Activated naive CD4-positive, alpha-beta T cell treated with Interleukin-2 at 50 U/mL for 16 hours (primary cell): ENCODE results near the gene FAM171A2.
"Not testable (repeated sequence)": the region's sequence is repeated elsewhere in the genome, so short reads cannot be mapped to it uniquely, and the experiment has no call there.

Experiments used
- DNase-seq: peaks from one replicate; pipeline ENCODE4 v3.0.0-alpha.2; 2020

FAM171A2 gene

GRCh38 chr17:44343510-44344209 is 20.0 kb downstream of the FAM171A2 start:
- DNase-seq: no peak

GRCh38 chr17:44340553-44340952 is 23.1 kb downstream of the FAM171A2 start:
- not testable (repeated sequence) for DNase-seq

GRCh38 chr17:44338702-44339101 is 25.0 kb downstream of the FAM171A2 start:
- peak; percentile 23 for DNase-seq

- DNase-seq: no peak
These were observed 27.7 kb downstream of the FAM171A2 start for GRCh38 chr17:44335968-44336367.

- no peak for DNase-seq
These were observed 28.1 kb downstream of the FAM171A2 start for GRCh38 chr17:44335564-44335963.

- DNase-seq: no peak
These were observed 28.9 kb downstream of the FAM171A2 start for GRCh38 chr17:44334727-44335126.

GRCh38 chr17:44334315-44334714 is 29.3 kb downstream of the FAM171A2 start:
- DNase-seq: no peak

- DNase-seq: no peak
These were observed 30.3 kb downstream of the FAM171A2 start for GRCh38 chr17:44333371-44333770.

- peak; percentile 65 for DNase-seq
These were observed 32.3 kb downstream of the FAM171A2 start for GRCh38 chr17:44331249-44331760.

- not testable (repeated sequence) for DNase-seq
These were observed 33.4 kb downstream of the FAM171A2 start for GRCh38 chr17:44330263-44330662.

- DNase-seq: not testable (repeated sequence)
These were observed 34.1 kb downstream of the FAM171A2 start for GRCh38 chr17:44329516-44329915.

GRCh38 chr17:44327715-44328449 is 35.8 kb downstream of the FAM171A2 start:
- DNase-seq: no peak

GRCh38 chr17:44326861-44327444 is 36.7 kb downstream of the FAM171A2 start:
- peak; percentile 94 for DNase-seq

- peak; percentile 96 for DNase-seq
These were observed 38.9 kb downstream of the FAM171A2 start, which contains the start of gene SLC25A39 for GRCh38 chr17:44324571-44325275. TSS of gene SLC25A39 (minus strand) at chr17:44324823. CDS start at chr17:44323562, 1,261 bp downstream.

- DNase-seq: no peak
These were observed 39.5 kb downstream of the FAM171A2 start for GRCh38 chr17:44324092-44324570.

- DNase-seq: no peak
These were observed 40.1 kb downstream of the FAM171A2 start for GRCh38 chr17:44323359-44324091.

- DNase-seq: no peak
These were observed 41.3 kb downstream of the FAM171A2 start for GRCh38 chr17:44322236-44322895.

GRCh38 chr17:44321246-44322120 is 42.2 kb downstream of the FAM171A2 start:
- no peak for DNase-seq

- no peak for DNase-seq
These were observed 43.6 kb downstream of the FAM171A2 start for GRCh38 chr17:44320066-44320465.
